Chondrocyte (in vitro differentiated cells): Measurements from ENCODE around the gene HSPA1L. TPM values are rescaled to one million over a fixed set of nuclear protein-coding genes. Genes with fewer than 3 reads are reported as not detected.

Source experiments
- DNase-seq: peaks from one replicate; pipeline ENCODE4 v3.0.0; 2021; ENCODE audit warnings: mixed read lengths, low spot score
- H3K27ac Mint-ChIP-seq: one replicate; pipeline ENCODE4 v1.8.0; 2021; ENCODE audit warnings: mild to moderate bottlenecking, moderate library complexity, mixed read lengths; ENCODE audit not compliant: unreplicated experiment
- H3K27me3 Mint-ChIP-seq: 2 replicates; pipeline ENCODE4 v1.8.0; 2021; ENCODE audit warnings: low read depth, mixed read lengths
- H3K36me3 Mint-ChIP-seq: 2 replicates; pipeline ENCODE4 v1.8.0; 2021; ENCODE audit warnings: low read depth, mixed read lengths
- H3K4me1 Mint-ChIP-seq: 2 replicates; pipeline ENCODE4 v1.8.0; 2021; ENCODE audit warnings: low read depth, mild to moderate bottlenecking, mixed read lengths
- H3K4me3 Mint-ChIP-seq: one replicate; pipeline ENCODE4 v1.8.0; 2021; ENCODE audit warnings: mild to moderate bottlenecking, moderate library complexity, mixed read lengths; ENCODE audit not compliant: unreplicated experiment
- H3K9me3 Mint-ChIP-seq: 2 replicates; pipeline ENCODE4 v1.8.0; 2021; ENCODE audit warnings: low read depth, mixed read lengths
- CTCF ChIP-seq: fragments of 200-600 bp; sonication (generic); IDR thresholded peaks from 2 replicates; pipeline ENCODE4 v1.5.0; 2021; ENCODE audit warnings: antibody characterized with exemption, mild to moderate bottlenecking, moderate library complexity
- total RNA-seq: library from RNA; stranded (reverse); gene quantifications from 3 replicates; pipeline ENCODE4 v1.2.1, GENCODE V29; 2021

Gene HSPA1L
- total RNA-seq, 1 donor from 2014 or later, result 1.5 TPM

DNA sequence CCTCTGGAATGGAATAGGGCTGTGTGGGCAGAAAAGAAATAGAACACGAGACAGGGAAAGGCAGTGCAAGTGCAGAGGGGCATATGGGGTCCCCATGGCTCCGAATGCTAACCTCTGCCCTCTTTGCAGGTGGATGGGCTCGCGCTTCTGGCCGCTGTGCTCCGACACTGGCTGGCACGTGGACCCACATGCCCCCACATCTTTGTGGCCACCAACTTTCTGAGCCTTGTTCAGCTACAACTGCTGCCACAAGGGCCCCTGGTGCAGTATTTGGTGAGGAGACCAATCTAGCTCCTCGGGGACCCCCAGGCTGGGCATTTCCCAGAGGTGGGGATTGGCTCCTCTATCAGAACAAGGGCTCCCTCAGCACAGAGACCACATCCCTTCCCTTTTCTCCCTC lies 53.7 kb downstream of the HSPA1L start:
- no peak overlapping the region for H3K4me3 Mint-ChIP-seq
- no peak for TF ChIP-seq CTCF
- H3K27me3 Mint-ChIP-seq, result no peaks in the 10 kb centered on the region
- DNase-seq, result no peak
- H3K36me3 Mint-ChIP-seq, result peaks cover 6% of the 10 kb centered on the region
- peaks cover 10% of the 10 kb centered on the region for H3K4me1 Mint-ChIP-seq
- H3K27ac Mint-ChIP-seq, result no peak overlapping the region
- no peaks in the 10 kb centered on the region for H3K9me3 Mint-ChIP-seq

GRCh38 chr6:31760790-31761189 lies 54.3 kb downstream of the HSPA1L start:
- H3K4me3 Mint-ChIP-seq, result no peak overlapping the region
- no peak overlapping the region for H3K27ac Mint-ChIP-seq
- H3K36me3 Mint-ChIP-seq, result peaks cover 6% of the 10 kb centered on the region
- TF ChIP-seq CTCF, result no peak
- no peak for DNase-seq
- H3K4me1 Mint-ChIP-seq, result peaks cover 10% of the 10 kb centered on the region
- no peaks in the 10 kb centered on the region for H3K9me3 Mint-ChIP-seq
- H3K27me3 Mint-ChIP-seq, result no peaks in the 10 kb centered on the region

Other genes with a start within 250 kb of the HSPA1L start
- not detected in 3 replicates for gene LTA, start 243.0 kb downstream of the HSPA1L start, total RNA-seq
- gene TNF, start 239.7 kb downstream of the HSPA1L start, total RNA-seq, result not detected in 3 replicates
- gene LTB, start 232.9 kb downstream of the HSPA1L start, total RNA-seq, result not detected in 3 replicates
- not detected in 3 replicates for gene LST1, start 229.0 kb downstream of the HSPA1L start, total RNA-seq
- not detected in 3 replicates for gene NCR3, start 222.3 kb downstream of the HSPA1L start, total RNA-seq
- gene AIF1, start 200.0 kb downstream of the HSPA1L start, total RNA-seq, result not detected in 3 replicates
- gene PRRC2A, start 194.6 kb downstream of the HSPA1L start, total RNA-seq, result 156 to 185 TPM (median 157 TPM) in 3 replicates
- gene BAG6, start 162.6 kb downstream of the HSPA1L start, total RNA-seq, result 253 to 308 TPM (median 262 TPM) in 3 replicates
- 0.85 to 1.2 TPM in 2 of 3 replicates, not detected in the other for gene APOM, start 159.4 kb downstream of the HSPA1L start, total RNA-seq
- gene C6orf47, start 154.5 kb downstream of the HSPA1L start, total RNA-seq, result 19.1 to 20.3 TPM (median 20.2 TPM) in 3 replicates
- gene GPANK1, start 150.3 kb downstream of the HSPA1L start, total RNA-seq, result 12.0 to 15.4 TPM (median 13.9 TPM) in 3 replicates
- gene CSNK2B, start 149.2 kb downstream of the HSPA1L start, total RNA-seq, result 116 to 126 TPM (median 122 TPM) in 3 replicates
- gene LY6G5B, start 145.3 kb downstream of the HSPA1L start, total RNA-seq, result 10.2 to 14.3 TPM (median 11.7 TPM) in 3 replicates
- 1.3 to 3.6 TPM (median 2.4 TPM) in 3 replicates for gene LY6G5C, start 134.2 kb downstream of the HSPA1L start, total RNA-seq
- gene ABHD16A, start 112.0 kb downstream of the HSPA1L start, total RNA-seq, result 27.8 to 33.9 TPM (median 32.3 TPM) in 3 replicates
- gene LY6G6F, start 108.4 kb downstream of the HSPA1L start, total RNA-seq, result not detected in 3 replicates
- gene LY6G6D, start 99.9 kb downstream of the HSPA1L start, total RNA-seq, result not detected in 3 replicates
- gene LY6G6C, start 93.5 kb downstream of the HSPA1L start, total RNA-seq, result 0.30 TPM in 1 of 3 replicates, not detected in the others
- not detected in 3 replicates for gene MPIG6B, start 91.9 kb downstream of the HSPA1L start, total RNA-seq
- gene DDAH2, start 86.0 kb downstream of the HSPA1L start, total RNA-seq, result 66.4 to 99.6 TPM (median 95.7 TPM) in 3 replicates
- gene CLIC1, start 78.8 kb downstream of the HSPA1L start, total RNA-seq, result 256 to 328 TPM (median 317 TPM) in 3 replicates
- 8.4 to 17.4 TPM (median 9.4 TPM) in 3 replicates for gene MSH5, start 75.3 kb downstream of the HSPA1L start, total RNA-seq
- gene SAPCD1, start 52.6 kb downstream of the HSPA1L start, total RNA-seq, result 1.3 to 2.4 TPM (median 1.4 TPM) in 3 replicates
- gene VWA7, start 38.0 kb downstream of the HSPA1L start, total RNA-seq, result 0.15 to 0.62 TPM (median 0.17 TPM) in 3 replicates
- 71.1 to 101 TPM (median 71.9 TPM) in 3 replicates for gene VARS1, start 19.5 kb downstream of the HSPA1L start, total RNA-seq
- 35.0 to 42.5 TPM (median 35.7 TPM) in 3 replicates for gene LSM2, start 8.3 kb downstream of the HSPA1L start, total RNA-seq
- gene HSPA1A, start 260 bp upstream of the HSPA1L start, total RNA-seq, result 23.0 to 46.3 TPM (median 46.2 TPM) in 3 replicates
- 46.8 to 57.9 TPM (median 50.4 TPM) in 3 replicates for gene HSPA1B, start 12.5 kb upstream of the HSPA1L start, total RNA-seq
- 63.8 to 67.5 TPM (median 64.2 TPM) in 3 replicates for gene NEU1, start 47.5 kb upstream of the HSPA1L start, total RNA-seq
- gene SLC44A4, start 63.7 kb upstream of the HSPA1L start, total RNA-seq, result not detected in 3 replicates
- 37.7 to 53.0 TPM (median 40.0 TPM) in 3 replicates for gene EHMT2, start 82.4 kb upstream of the HSPA1L start, total RNA-seq
- 6.3 to 7.6 TPM (median 6.7 TPM) in 3 replicates for gene ZBTB12, start 86.8 kb upstream of the HSPA1L start, total RNA-seq
- gene C2, start 112.4 kb upstream of the HSPA1L start, total RNA-seq, result 0.52 to 1.5 TPM (median 0.56 TPM) in 3 replicates
- gene CFB, start 130.8 kb upstream of the HSPA1L start, total RNA-seq, result 2.3 to 3.2 TPM (median 2.6 TPM) in 3 replicates
- 43.5 to 59.3 TPM (median 50.6 TPM) in 3 replicates for gene NELFE, start 143.7 kb upstream of the HSPA1L start, total RNA-seq
- 56.9 to 85.6 TPM (median 61.2 TPM) in 3 replicates for gene SKIC2, start 143.9 kb upstream of the HSPA1L start, total RNA-seq
- 15.8 to 25.9 TPM (median 19.3 TPM) in 3 replicates for gene DXO, start 156.9 kb upstream of the HSPA1L start, total RNA-seq
- 7.2 to 13.3 TPM (median 10.5 TPM) in 3 replicates for gene C4A, start 166.8 kb upstream of the HSPA1L start, total RNA-seq
- gene C4B, start 199.5 kb upstream of the HSPA1L start, total RNA-seq, result 7.3 to 10.3 TPM (median 9.6 TPM) in 3 replicates
- 0.30 to 0.68 TPM (median 0.41 TPM) in 3 replicates for gene CYP21A2, start 223.1 kb upstream of the HSPA1L start, total RNA-seq